ENCODE results near the gene HDAC11.

Gene HDAC11

DNA sequence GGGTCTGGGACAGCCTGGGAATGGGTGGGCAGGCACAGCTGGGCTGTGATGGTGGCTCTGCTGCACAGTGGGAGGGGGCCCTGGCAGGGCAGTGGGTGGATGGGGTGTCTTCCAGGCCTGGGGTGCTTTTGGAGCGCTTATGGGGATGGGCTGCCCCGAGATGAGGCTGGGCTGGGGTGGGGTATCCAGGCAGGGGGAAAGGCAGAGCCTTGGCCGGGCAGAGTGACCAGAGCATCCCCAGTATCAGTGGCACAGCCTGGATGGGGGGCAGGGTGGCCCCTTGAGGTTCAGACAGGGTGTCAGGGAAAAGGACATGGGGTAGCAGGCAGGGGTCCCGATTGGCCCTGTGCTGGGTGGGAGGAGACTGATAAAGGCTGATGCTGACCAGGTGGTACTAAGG, 26.6 kb downstream of the HDAC11 start:
- Histone ChIP-seq H3K36me3 (replicated peaks) (no peaks in the 10 kb centered on the region), H3K4me3 (ENCODE audit: low read depth, low read length) (no peak overlapping the region), H3K27me3 (replicated peaks) (no peaks in the 10 kb centered on the region), H3K27ac (no peak overlapping the region)
- DNase-seq: no peak
- in situ Hi-C loops (cut with HindIII; ENCODE audit: low pct_ligation_motif_present, low sequenced_read_pairs): loop anchor here (25.0 kb wide), 1 partner anchor 131 kb away; no protein-coding TSS in a partner anchor
- TF ChIP-seq, protein P1, sequence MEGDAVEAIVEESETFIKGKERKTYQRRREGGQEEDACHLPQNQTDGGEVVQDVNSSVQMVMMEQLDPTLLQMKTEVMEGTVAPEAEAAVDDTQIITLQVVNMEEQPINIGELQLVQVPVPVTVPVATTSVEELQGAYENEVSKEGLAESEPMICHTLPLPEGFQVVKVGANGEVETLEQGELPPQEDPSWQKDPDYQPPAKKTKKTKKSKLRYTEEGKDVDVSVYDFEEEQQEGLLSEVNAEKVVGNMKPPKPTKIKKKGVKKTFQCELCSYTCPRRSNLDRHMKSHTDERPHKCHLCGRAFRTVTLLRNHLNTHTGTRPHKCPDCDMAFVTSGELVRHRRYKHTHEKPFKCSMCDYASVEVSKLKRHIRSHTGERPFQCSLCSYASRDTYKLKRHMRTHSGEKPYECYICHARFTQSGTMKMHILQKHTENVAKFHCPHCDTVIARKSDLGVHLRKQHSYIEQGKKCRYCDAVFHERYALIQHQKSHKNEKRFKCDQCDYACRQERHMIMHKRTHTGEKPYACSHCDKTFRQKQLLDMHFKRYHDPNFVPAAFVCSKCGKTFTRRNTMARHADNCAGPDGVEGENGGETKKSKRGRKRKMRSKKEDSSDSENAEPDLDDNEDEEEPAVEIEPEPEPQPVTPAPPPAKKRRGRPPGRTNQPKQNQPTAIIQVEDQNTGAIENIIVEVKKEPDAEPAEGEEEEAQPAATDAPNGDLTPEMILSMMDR (IDR thresholded peaks at IDR 0.05; ENCODE audit: low read depth, low read length, missing control alignments): no peak

DNA sequence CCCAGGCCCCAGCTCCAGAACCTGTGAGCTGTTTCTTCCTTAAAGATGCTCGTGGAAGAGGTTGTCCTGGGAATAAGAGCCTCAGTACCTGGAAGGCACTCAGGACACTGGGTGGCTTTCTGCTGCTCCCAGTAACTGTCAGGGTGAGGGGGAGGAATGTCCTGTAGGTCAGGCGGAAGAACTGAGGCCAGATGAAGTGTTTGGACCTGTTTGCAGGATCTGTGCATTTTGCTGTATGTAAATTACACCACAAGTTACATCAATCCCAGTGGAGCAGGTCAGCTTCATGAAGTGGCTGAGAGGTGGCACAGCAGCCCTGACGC, 27.1 kb downstream of the HDAC11 start:
- DNase-seq: no peak
- in situ Hi-C loops (cut with HindIII; ENCODE audit: low pct_ligation_motif_present, low sequenced_read_pairs): loop anchor here (25.0 kb wide), 1 partner anchor 130 kb away; no protein-coding TSS in a partner anchor
- Histone ChIP-seq H3K36me3 (replicated peaks) (no peaks in the 10 kb centered on the region), H3K27me3 (replicated peaks) (no peaks in the 10 kb centered on the region), H3K4me3 (ENCODE audit: low read depth, low read length) (no peak overlapping the region), H3K27ac (no peak overlapping the region)
- TF ChIP-seq, protein P1 (IDR thresholded peaks at IDR 0.05; ENCODE audit: low read depth, low read length, missing control alignments): no peak

DNA sequence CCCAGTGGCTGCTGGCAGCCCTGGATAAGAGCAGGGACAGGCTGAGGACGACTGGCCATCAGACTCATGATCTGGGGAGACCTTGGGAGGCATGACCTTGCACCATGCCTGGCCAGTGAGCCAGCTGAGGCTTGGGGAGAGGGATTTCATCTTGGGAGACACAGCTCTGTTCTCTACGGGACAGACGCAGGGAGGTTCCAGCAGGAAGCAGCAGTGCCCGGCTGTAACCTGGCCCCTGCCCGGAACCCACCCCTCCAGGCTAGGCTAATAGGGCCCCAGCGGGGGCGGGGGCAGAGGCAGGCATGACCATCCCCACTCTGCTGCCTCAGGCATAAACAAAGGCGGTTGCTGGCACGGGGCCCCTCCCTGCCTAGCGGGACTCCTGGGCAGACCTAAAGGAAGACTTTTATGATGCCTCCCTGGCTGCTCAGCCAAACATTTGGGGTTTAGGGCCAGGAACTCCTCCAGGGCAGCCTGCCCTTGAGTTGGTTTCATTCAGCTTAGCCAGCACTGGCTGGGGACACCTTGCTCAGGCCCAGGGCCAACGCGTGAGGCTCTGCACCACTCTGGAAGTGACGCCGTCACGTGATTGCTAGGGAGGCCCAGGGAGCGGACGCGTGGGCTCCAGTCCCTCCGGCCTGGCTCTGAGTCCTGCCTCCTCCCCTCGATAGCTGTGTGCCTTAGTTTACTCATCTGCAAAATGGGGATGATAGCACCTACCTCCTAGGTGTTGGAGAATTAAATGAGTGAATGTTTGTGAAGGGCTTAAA, 27.6 kb downstream of the HDAC11 start:
- H3K27me3 ChIP-seq (replicated peaks): no peaks in the 10 kb centered on the region
- no peak overlapping the region for H3K4me3 ChIP-seq (ENCODE audit: low read depth, low read length)
- in situ Hi-C loops (cut with HindIII; ENCODE audit: low pct_ligation_motif_present, low sequenced_read_pairs): loop anchor here (25.0 kb wide), 1 partner anchor 130 kb away; no protein-coding TSS in a partner anchor
- TF ChIP-seq, protein P1 (IDR thresholded peaks at IDR 0.05; ENCODE audit: low read depth, low read length, missing control alignments): no peak
- DNase-seq: no peak
- H3K36me3 ChIP-seq (replicated peaks): no peaks in the 10 kb centered on the region
- no peak overlapping the region for H3K27ac ChIP-seq

DNA sequence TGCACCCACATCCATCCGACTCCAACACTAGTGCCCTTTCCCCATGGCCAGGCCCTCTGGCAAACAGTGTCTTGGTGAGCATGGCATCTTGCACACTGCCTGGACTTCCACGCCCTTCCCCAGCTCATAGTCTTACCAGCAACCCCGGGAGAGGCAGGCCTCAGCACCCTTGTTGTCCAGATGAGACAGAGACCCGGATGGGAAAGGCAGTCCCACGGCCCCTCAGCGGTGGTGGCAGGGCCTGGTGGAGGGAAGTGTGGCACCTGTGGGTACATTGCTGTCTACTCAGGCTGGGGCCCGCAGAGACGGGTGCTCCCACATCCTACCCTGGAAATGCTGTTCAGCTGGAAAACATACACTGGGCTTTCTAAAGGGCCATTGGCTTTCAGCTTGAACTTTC, 28.4 kb downstream of the HDAC11 start:
- no peak overlapping the region for H3K4me3 ChIP-seq (ENCODE audit: low read depth, low read length)
- in situ Hi-C loops (cut with HindIII; ENCODE audit: low pct_ligation_motif_present, low sequenced_read_pairs): loop anchor here (25.0 kb wide), 1 partner anchor 129 kb away; no protein-coding TSS in a partner anchor
- H3K27ac ChIP-seq: no peak overlapping the region
- no peaks in the 10 kb centered on the region for H3K27me3 ChIP-seq (replicated peaks)
- TF ChIP-seq, protein P1 (IDR thresholded peaks at IDR 0.05; ENCODE audit: low read depth, low read length, missing control alignments): no peak
- no peaks in the 10 kb centered on the region for H3K36me3 ChIP-seq (replicated peaks)
- no peak for DNase-seq

GRCh38 chr3:13509059-13509815, 29.1 kb downstream of the HDAC11 start:
- H3K27me3 ChIP-seq (replicated peaks): no peaks in the 10 kb centered on the region
- H3K36me3 ChIP-seq (replicated peaks): no peaks in the 10 kb centered on the region
- TF ChIP-seq, protein P1 (IDR thresholded peaks at IDR 0.05; ENCODE audit: low read depth, low read length, missing control alignments): no peak
- in situ Hi-C loops (cut with HindIII; ENCODE audit: low pct_ligation_motif_present, low sequenced_read_pairs): loop anchor here (25.0 kb wide), 1 partner anchor 128 kb away; no protein-coding TSS in a partner anchor
- no peak overlapping the region for H3K27ac ChIP-seq
- no peak for DNase-seq
- no peak overlapping the region for H3K4me3 ChIP-seq (ENCODE audit: low read depth, low read length)

Data from brain microvascular endothelial cell (primary cell).